Stomach (tissue), 9 donors: ENCODE results near the gene MAPK14. TPM values are rescaled to one million over a fixed set of nuclear protein-coding genes. Genes with fewer than 3 reads are reported as not detected.

ENCODE experiments used
- DNase-seq, 2 donors: peaks; one replicate each; pipeline versions ENCODE4 v3.0.0 to v3.0.0-alpha.2; 2013 to 2019
- H3K27ac ChIP-seq, 5 donors: fragments of 200-600 bp in 4 of 5; sonication (generic) in 4 of 5; one replicate each; pipeline ENCODE4 v1.5.1; 2013 to 2019; ENCODE audit warnings: mild to moderate bottlenecking in 1 of 5, moderate library complexity in 1 of 5
- H3K27me3 ChIP-seq, 3 donors: fragments of 200-600 bp; sonication (generic); one replicate each; pipeline ENCODE4 v1.5.1; 2017 to 2019; ENCODE audit warnings: mixed run types in 1 of 3
- H3K36me3 ChIP-seq, 4 donors: fragments of 200-600 bp; sonication (generic); 1 replicate in 3 of 4; 2 replicates in 1 of 4; pipeline ENCODE4 v1.5.1; 2016 to 2019
- H3K4me1 ChIP-seq, 4 donors: fragments of 200-600 bp; sonication (generic); one replicate each; pipeline ENCODE4 v1.5.1; 2016 to 2019
- H3K4me3 ChIP-seq, 4 donors: fragments of 200-600 bp; sonication (generic) in 3 of 4; one replicate each; pipeline ENCODE4 v1.5.1; 2016 to 2019; ENCODE audit warnings: mild to moderate bottlenecking in 1 of 4
- H3K9me3 ChIP-seq, 4 donors: fragments of 200-600 bp; sonication (generic); one replicate each; pipeline ENCODE4 v1.5.1; 2016 to 2019
- EP300 ChIP-seq: sonication (generic); formaldehyde crosslinking; IDR thresholded peaks from one replicate; pipeline ENCODE4 v1.6.1; 2017; ENCODE audit warnings: antibody characterized with exemption
- POLR2A ChIP-seq, 4 donors: fragments of 450-650 bp; IDR thresholded peaks; one replicate each; pipeline ENCODE4 v1.6.1; 2016; ENCODE audit warnings: antibody characterized with exemption in 4 of 4, control low read depth in 2 of 4, mild to moderate bottlenecking in 1 of 4, moderate library complexity in 1 of 4
- POLR2AphosphoS5 ChIP-seq, 3 donors: sonication (generic); formaldehyde crosslinking; IDR thresholded peaks; one replicate each; pipeline ENCODE4 v1.6.1; 2016; ENCODE audit warnings: antibody characterized with exemption in 3 of 3
- WGBS, 5 donors: extraction: QIAGEN DNeasy Blood & Tissue Kit in 3 of 5; methylation state at CpG; one replicate each; pipeline versions ENCODE4 v1.1.5 to v1.1.7; 2013 to 2018; 5-methylcytosine and 5-hydroxymethylcytosine counted together
- intact Hi-C: fragments of 100-400 bp; cut with DNase I; formaldehyde crosslinking; loops from one replicate; pipeline ENCODE4 v1.15.1; 2023; ENCODE audit warnings: low total_unique reads
- polyA plus RNA-seq, 3 donors: library from polyadenylated mRNA; stranded (reverse); fragments of 200-250 nt; gene quantifications; one replicate each; pipeline ENCODE4 v1.2.3, GENCODE V29; 2013
- total RNA-seq, 5 donors: library from RNA; depleted of rRNA; stranded (reverse); fragments of >200 nt; gene quantifications; one replicate each; pipeline versions ENCODE4 v1.1.0 to v1.2.3, GENCODE V29; 2014 to 2016
- TF ChIP-seq, protein P1 (sequence below), 7 experiments: fragments of 450-650 bp in 4 of 7; fragments of 200-600 bp in 3 of 7; sonication (generic) in 3 of 7; IDR thresholded peaks; one replicate each; pipeline ENCODE4 v1.5.1; 2016 to 2019; ENCODE audit warnings: antibody characterized with exemption in 7 of 7, control low read depth in 2 of 7, mild to moderate bottlenecking in 1 of 7
- donor health status: healthy with polysubstance abuse.
- donor health status: Bipolar disorder and iron deficiency.
- donor health status: healthy.

MAPK14 gene
- total and polyA plus RNA-seq, 8 donors: 12.3 to 297 (median 35.9) TPM

DNA sequence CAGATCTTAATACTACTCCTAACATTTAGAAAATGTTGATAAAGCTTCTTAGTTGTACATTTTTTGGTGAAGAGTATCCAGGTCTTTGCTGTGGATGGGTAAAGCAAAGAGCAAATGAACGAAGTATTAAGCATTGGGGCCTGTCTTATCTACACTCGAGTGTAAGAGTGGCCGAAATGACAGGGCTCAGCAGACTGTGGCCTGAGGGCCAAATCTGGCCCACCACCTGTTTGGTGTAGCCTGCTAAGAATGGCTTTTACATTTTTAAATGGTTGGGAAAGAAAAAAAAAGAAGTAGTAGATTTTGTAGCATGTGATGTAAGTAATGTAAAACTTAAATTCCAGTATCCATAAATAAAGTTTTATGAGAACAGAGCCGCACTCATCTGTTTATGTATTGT, 83.3 kb downstream of the MAPK14 start:
- 90 to 97% (median 93%) methylated on average over 4 of the region's 4 CpGs for WGBS, 5 donors
- H3K4me3 ChIP-seq: no peak overlapping the region
- intact Hi-C loops: no loop called here
- peaks cover 0 to 25% (median 9%) of the 10 kb centered on the region in 4 donors for H3K4me1 ChIP-seq
- H3K27ac ChIP-seq: no peak overlapping the region
- no peaks in the 10 kb centered on the region for H3K27me3 ChIP-seq
- DNase-seq: no peak
- no peaks in the 10 kb centered on the region for H3K9me3 ChIP-seq
- TF ChIP-seq, protein P1, sequence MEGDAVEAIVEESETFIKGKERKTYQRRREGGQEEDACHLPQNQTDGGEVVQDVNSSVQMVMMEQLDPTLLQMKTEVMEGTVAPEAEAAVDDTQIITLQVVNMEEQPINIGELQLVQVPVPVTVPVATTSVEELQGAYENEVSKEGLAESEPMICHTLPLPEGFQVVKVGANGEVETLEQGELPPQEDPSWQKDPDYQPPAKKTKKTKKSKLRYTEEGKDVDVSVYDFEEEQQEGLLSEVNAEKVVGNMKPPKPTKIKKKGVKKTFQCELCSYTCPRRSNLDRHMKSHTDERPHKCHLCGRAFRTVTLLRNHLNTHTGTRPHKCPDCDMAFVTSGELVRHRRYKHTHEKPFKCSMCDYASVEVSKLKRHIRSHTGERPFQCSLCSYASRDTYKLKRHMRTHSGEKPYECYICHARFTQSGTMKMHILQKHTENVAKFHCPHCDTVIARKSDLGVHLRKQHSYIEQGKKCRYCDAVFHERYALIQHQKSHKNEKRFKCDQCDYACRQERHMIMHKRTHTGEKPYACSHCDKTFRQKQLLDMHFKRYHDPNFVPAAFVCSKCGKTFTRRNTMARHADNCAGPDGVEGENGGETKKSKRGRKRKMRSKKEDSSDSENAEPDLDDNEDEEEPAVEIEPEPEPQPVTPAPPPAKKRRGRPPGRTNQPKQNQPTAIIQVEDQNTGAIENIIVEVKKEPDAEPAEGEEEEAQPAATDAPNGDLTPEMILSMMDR (IDR thresholded peaks at IDR 0.05): no peak
- TF ChIP-seq POLR2A (IDR thresholded peaks at IDR 0.05): no peak
- TF ChIP-seq POLR2AphosphoS5 (IDR thresholded peaks at IDR 0.05): no peak
- no peak for TF ChIP-seq EP300
- H3K36me3 ChIP-seq: peaks cover 21 to 68% (median 58%) of the 10 kb centered on the region in 4 donors

GRCh38 chr6:36111526-36111925, 83.9 kb downstream of the MAPK14 start:
- Histone ChIP-seq H3K4me1 (peaks cover 0 to 32% (median 12%) of the 10 kb centered on the region in 4 donors), H3K27ac (no peak overlapping the region), H3K36me3 (peaks cover 21 to 65% (median 58%) of the 10 kb centered on the region in 4 donors), H3K27me3 (no peaks in the 10 kb centered on the region), H3K9me3 (no peaks in the 10 kb centered on the region), H3K4me3 (no peak overlapping the region)
- DNase-seq: no peak
- TF ChIP-seq POLR2AphosphoS5 (IDR thresholded peaks at IDR 0.05) (no peak), POLR2A (IDR thresholded peaks at IDR 0.05) (no peak), EP300 (no peak)
- WGBS, 5 donors: 94 to 99% (median 96%) methylated on average over 6 to 7 of the region's 7 CpGs
- intact Hi-C loops: no loop called here

- intact Hi-C loops: no loop called here
- DNase-seq: no peak
- no peak overlapping the region for H3K4me3 ChIP-seq
- H3K9me3 ChIP-seq: no peaks in the 10 kb centered on the region
- H3K27me3 ChIP-seq: no peaks in the 10 kb centered on the region
- H3K36me3 ChIP-seq: peaks cover 17 to 54% (median 51%) of the 10 kb centered on the region in 4 donors
- no peak overlapping the region for H3K27ac ChIP-seq
- peaks cover 0 to 47% (median 23%) of the 10 kb centered on the region in 4 donors for H3K4me1 ChIP-seq
- TF ChIP-seq, protein P1 (IDR thresholded peaks at IDR 0.05): no peak
- TF ChIP-seq POLR2A (IDR thresholded peaks at IDR 0.05) (no peak), POLR2AphosphoS5 (IDR thresholded peaks at IDR 0.05) (no peak), EP300 (no peak)
Observed at GRCh38 chr6:36113049-36113448, 85.4 kb downstream of the MAPK14 start.

DNA sequence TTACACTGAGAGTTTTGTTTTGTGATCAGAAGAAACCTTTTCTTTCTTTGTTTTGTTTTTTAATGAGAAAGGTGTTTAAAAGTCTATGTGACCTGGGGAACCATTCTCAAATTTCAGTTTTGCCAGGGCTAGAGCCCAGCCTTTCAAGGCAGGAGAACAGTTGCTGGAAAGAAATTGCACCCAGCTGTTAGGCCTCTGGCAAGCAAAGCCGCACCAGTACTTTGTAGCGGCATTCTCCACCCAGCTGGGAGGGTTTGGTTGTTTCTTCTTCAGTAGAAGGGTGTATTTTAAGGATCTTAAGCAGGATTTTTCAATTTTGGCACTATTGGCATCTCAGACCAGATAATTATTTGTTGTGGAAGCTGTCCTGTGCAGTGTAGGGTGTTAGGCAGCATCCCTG, 86.1 kb downstream of the MAPK14 start:
- no peaks in the 10 kb centered on the region for H3K9me3 ChIP-seq
- no peak for DNase-seq

More for the DNA sequence above, 86.1 kb downstream of the MAPK14 start:
- peaks cover 0 to 53% (median 28%) of the 10 kb centered on the region in 4 donors for H3K4me1 ChIP-seq
- TF ChIP-seq, protein P1 (IDR thresholded peaks at IDR 0.05): no peak
- TF ChIP-seq EP300 (no peak), POLR2AphosphoS5 (IDR thresholded peaks at IDR 0.05) (no peak), POLR2A (IDR thresholded peaks at IDR 0.05) (no peak)
- H3K4me3 ChIP-seq: no peak overlapping the region
- intact Hi-C loops: no loop called here
- WGBS, 5 donors: 76 to 92% (median 87%) methylated on average over 2 of the region's 2 CpGs
- no peak overlapping the region for H3K27ac ChIP-seq
- H3K27me3 ChIP-seq: no peaks in the 10 kb centered on the region
- peaks cover 11 to 47% (median 45%) of the 10 kb centered on the region in 4 donors for H3K36me3 ChIP-seq
